Measurements from ENCODE around the gene MED27. TPM values are rescaled to one million over a fixed set of nuclear protein-coding genes. Genes with fewer than 3 reads are reported as not detected.

The MED27 gene
- polyA plus RNA-seq, 1 experiment, result 36.9 TPM

- H3K27me3 ChIP-seq (ENCODE audit: control insufficient read depth, insufficient read depth, low read length), result no peaks in the 10 kb centered on the region
- DNase-seq (ENCODE audit: low read depth), result no peak
- TF ChIP-seq CTCF (IDR thresholded peaks at IDR 0.05; ENCODE audit: insufficient read depth, low read depth, low read length), result no peak
- no peak overlapping the region for H3K4me3 ChIP-seq (ENCODE audit: low read depth, low read length)
- ChIA-PET POLR2A (no interaction called here), CTCF (no interaction called here)
- H3K36me3 ChIP-seq (ENCODE audit: control insufficient read depth, insufficient read depth, low read length), result no peaks in the 10 kb centered on the region
Observed at GRCh38 chr9:132007371-132008025, 72.2 kb downstream of the MED27 start.

GRCh38 chr9:132006677-132007370, 72.8 kb downstream of the MED27 start:
- ChIA-PET POLR2A (no interaction called here), CTCF (no interaction called here)
- no peak for DNase-seq (ENCODE audit: low read depth)
- no peak for TF ChIP-seq CTCF (IDR thresholded peaks at IDR 0.05; ENCODE audit: insufficient read depth, low read depth, low read length)
- H3K36me3 ChIP-seq (ENCODE audit: control insufficient read depth, insufficient read depth, low read length), result no peaks in the 10 kb centered on the region
- no peak overlapping the region for H3K4me3 ChIP-seq (ENCODE audit: low read depth, low read length)
- no peaks in the 10 kb centered on the region for H3K27me3 ChIP-seq (ENCODE audit: control insufficient read depth, insufficient read depth, low read length)

- H3K36me3 ChIP-seq (ENCODE audit: control insufficient read depth, insufficient read depth, low read length), result no peaks in the 10 kb centered on the region; the same call in 1 of the 2 replicates
- ChIA-PET CTCF (no interaction called here), POLR2A (no interaction called here)
- no peak overlapping the region for H3K4me3 ChIP-seq (ENCODE audit: low read depth, low read length)
- no peaks in the 10 kb centered on the region for H3K27me3 ChIP-seq (ENCODE audit: control insufficient read depth, insufficient read depth, low read length)
- TF ChIP-seq CTCF (IDR thresholded peaks at IDR 0.05; ENCODE audit: insufficient read depth, low read depth, low read length), result no peak
- no peak for DNase-seq (ENCODE audit: low read depth)
Observed at GRCh38 chr9:132005899-132006298, 73.8 kb downstream of the MED27 start.

GRCh38 chr9:132004323-132004722, 75.3 kb downstream of the MED27 start:
- ChIA-PET CTCF (no interaction called here), POLR2A (no interaction called here)
- TF ChIP-seq CTCF (IDR thresholded peaks at IDR 0.05; ENCODE audit: insufficient read depth, low read depth, low read length), result no peak
- DNase-seq (ENCODE audit: low read depth), result no peak
- no peaks in the 10 kb centered on the region; the same call in 1 of the 2 replicates for H3K36me3 ChIP-seq (ENCODE audit: control insufficient read depth, insufficient read depth, low read length)
- no peak overlapping the region for H3K4me3 ChIP-seq (ENCODE audit: low read depth, low read length)
- H3K27me3 ChIP-seq (ENCODE audit: control insufficient read depth, insufficient read depth, low read length), result no peaks in the 10 kb centered on the region

- H3K27me3 ChIP-seq (ENCODE audit: control insufficient read depth, insufficient read depth, low read length), result no peaks in the 10 kb centered on the region
- ChIA-PET POLR2A (no interaction called here), CTCF (no interaction called here)
- TF ChIP-seq CTCF (IDR thresholded peaks at IDR 0.05; ENCODE audit: insufficient read depth, low read depth, low read length), result no peak
- H3K36me3 ChIP-seq (ENCODE audit: control insufficient read depth, insufficient read depth, low read length), result no peaks in the 10 kb centered on the region; the same call in 1 of the 2 replicates
- no peak for DNase-seq (ENCODE audit: low read depth)
- no peak overlapping the region for H3K4me3 ChIP-seq (ENCODE audit: low read depth, low read length)
Observed at GRCh38 chr9:132003896-132004295, 75.8 kb downstream of the MED27 start.
